Tibial artery (tissue), 4 donors: ENCODE results near the gene B4GALT6.

Experiments
- DNase-seq, 2 donors: peaks; one replicate each; pipeline ENCODE4 v3.0.0-alpha.2; 2019
- H3K27ac ChIP-seq, 2 donors: fragments of 200-600 bp; sonication (generic) in 1 of 2; 1 replicate in 1 of 2; 2 replicates in 1 of 2; pipeline ENCODE4 v1.5.1; 2018 to 2019; ENCODE audit warnings: mild to moderate bottlenecking in 1 of 2
- H3K27me3 ChIP-seq, 2 donors: fragments of 200-600 bp; sonication (generic) in 1 of 2; one replicate each; pipeline versions ENCODE4 v1.5.1 to v1.6.0; 2016 to 2019
- H3K36me3 ChIP-seq, 3 donors: fragments of 200-600 bp; sonication (generic) in 2 of 3; one replicate each; pipeline ENCODE4 v1.5.1; 2016 to 2019; ENCODE audit warnings: mild to moderate bottlenecking in 2 of 3
- H3K4me1 ChIP-seq, 4 donors: fragments of 200-600 bp; sonication (generic) in 2 of 4; 1 replicate in 3 of 4; 2 replicates in 1 of 4; pipeline ENCODE4 v1.5.1; 2016 to 2019
- H3K4me3 ChIP-seq, 2 donors: fragments of 200-600 bp; sonication (generic) in 1 of 2; 1 replicate in 1 of 2; 2 replicates in 1 of 2; pipeline ENCODE4 v1.5.1; 2018 to 2019; ENCODE audit warnings: mild to moderate bottlenecking in 2 of 2
- H3K9me3 ChIP-seq, 3 donors: fragments of 200-600 bp; sonication (generic) in 1 of 3; one replicate each; pipeline ENCODE4 v1.5.1; 2016 to 2019
- CTCF ChIP-seq, 2 experiments: fragments of 200-600 bp in 1 of 2; fragments of 450-650 bp in 1 of 2; IDR thresholded peaks; one replicate each; pipeline ENCODE4 v1.5.1; 2017 to 2019; ENCODE audit warnings: antibody characterized with exemption in 2 of 2, mild to moderate bottlenecking in 1 of 2, moderate library complexity in 1 of 2
- intact Hi-C: fragments of 100-400 bp; cut with DNase I; formaldehyde crosslinking; loops from one replicate; pipeline ENCODE4 v1.15.0; 2023; ENCODE audit warnings: low total_unique reads

Gene B4GALT6

GRCh38 chr18:31652357-31652756, 32.0 kb downstream of the B4GALT6 start:
- Histone ChIP-seq H3K9me3 (no peaks in the 10 kb centered on the region), H3K27ac (no peak overlapping the region), H3K4me3 (no peak overlapping the region), H3K27me3 (no peaks in the 10 kb centered on the region), H3K4me1 (no peaks in the 10 kb centered on the region), H3K36me3 (no peaks in the 10 kb centered on the region)
- intact Hi-C loops: no loop called here
- TF ChIP-seq CTCF (IDR thresholded peaks at IDR 0.05): no peak
- no peak for DNase-seq

GRCh38 chr18:31651369-31651768, 33.0 kb downstream of the B4GALT6 start:
- intact Hi-C loops: no loop called here
- Histone ChIP-seq H3K27ac (no peak overlapping the region), H3K9me3 (no peaks in the 10 kb centered on the region), H3K4me3 (no peak overlapping the region), H3K27me3 (no peaks in the 10 kb centered on the region), H3K4me1 (no peaks in the 10 kb centered on the region), H3K36me3 (no peaks in the 10 kb centered on the region)
- TF ChIP-seq CTCF (IDR thresholded peaks at IDR 0.05): no peak
- DNase-seq: no peak

GRCh38 chr18:31649978-31650719, 34.2 kb downstream of the B4GALT6 start:
- no peak for TF ChIP-seq CTCF (IDR thresholded peaks at IDR 0.05)
- no peak overlapping the region for H3K27ac ChIP-seq
- H3K36me3 ChIP-seq: no peaks in the 10 kb centered on the region
- H3K4me3 ChIP-seq: no peak overlapping the region
- no peaks in the 10 kb centered on the region for H3K27me3 ChIP-seq
- DNase-seq: no peak
- H3K4me1 ChIP-seq: no peaks in the 10 kb centered on the region
- H3K9me3 ChIP-seq: no peaks in the 10 kb centered on the region
- intact Hi-C loops: no loop called here

GRCh38 chr18:31649449-31649848, 34.9 kb downstream of the B4GALT6 start:
- H3K27ac ChIP-seq: no peak overlapping the region
- H3K36me3 ChIP-seq: no peaks in the 10 kb centered on the region
- no peaks in the 10 kb centered on the region for H3K27me3 ChIP-seq
- DNase-seq: no peak
- intact Hi-C loops: no loop called here
- no peaks in the 10 kb centered on the region for H3K9me3 ChIP-seq
- no peak for TF ChIP-seq CTCF (IDR thresholded peaks at IDR 0.05)
- no peaks in the 10 kb centered on the region for H3K4me1 ChIP-seq
- no peak overlapping the region for H3K4me3 ChIP-seq

GRCh38 chr18:31648966-31649429, 35.4 kb downstream of the B4GALT6 start:
- Histone ChIP-seq H3K4me3 (no peak overlapping the region), H3K9me3 (no peaks in the 10 kb centered on the region), H3K36me3 (no peaks in the 10 kb centered on the region), H3K27me3 (no peaks in the 10 kb centered on the region), H3K4me1 (no peaks in the 10 kb centered on the region), H3K27ac (no peak overlapping the region)
- no peak for DNase-seq
- intact Hi-C loops: no loop called here
- no peak for TF ChIP-seq CTCF (IDR thresholded peaks at IDR 0.05)
